Ishikawa (cell line): ENCODE results near the gene VWA8.

Experiments used
- CREB1 ChIP-seq: IDR thresholded peaks from 2 replicates; pipeline ENCODE4 v1.6.1; 2012; ENCODE audit warnings: low read depth
- EP300 ChIP-seq: IDR thresholded peaks from 2 replicates; pipeline ENCODE4 v1.6.1; 2012; ENCODE audit warnings: borderline replicate concordance
- FOXM1 ChIP-seq: IDR thresholded peaks from 2 replicates; pipeline ENCODE4 v1.6.1; 2012; ENCODE audit warnings: low read depth, borderline replicate concordance
- TAF1 ChIP-seq: IDR thresholded peaks from 2 replicates; pipeline ENCODE4 v1.6.1; 2012; ENCODE audit warnings: low read depth, mild to moderate bottlenecking
- ZBTB7A ChIP-seq: IDR thresholded peaks from 2 replicates; pipeline ENCODE4 v1.6.1; 2012; ENCODE audit warnings: low read depth
- TF ChIP-seq, protein P1 (sequence below): IDR thresholded peaks from 2 replicates; pipeline ENCODE4 v1.6.1; 2012
- TF ChIP-seq, protein P2 (sequence below): IDR thresholded peaks from 2 replicates; pipeline ENCODE4 v1.6.1; 2012; ENCODE audit warnings: low read depth, mild to moderate bottlenecking
- TF ChIP-seq, protein P3 (sequence below): IDR thresholded peaks from 2 replicates; pipeline ENCODE4 v1.6.1; 2012

DNA sequence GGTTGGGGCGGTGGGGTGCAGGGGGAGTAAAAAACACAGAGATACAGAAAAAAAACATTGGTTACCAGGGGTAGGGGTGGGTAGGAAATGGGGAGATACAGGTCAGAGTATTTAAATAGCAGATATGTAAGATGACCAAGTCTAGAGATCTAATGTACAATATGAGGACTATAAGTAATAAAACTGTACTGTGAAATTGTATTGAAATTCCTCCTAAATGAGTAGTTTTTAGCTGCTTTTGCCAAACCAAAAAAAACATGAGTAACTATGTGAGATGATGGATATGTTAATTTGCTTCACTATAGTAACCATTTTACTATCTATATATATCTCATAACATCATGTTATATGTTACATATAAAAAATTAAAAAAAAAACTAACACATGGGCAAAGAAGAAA lies 29.6 kb downstream of the VWA8 start:
- TF ChIP-seq, protein P1, sequence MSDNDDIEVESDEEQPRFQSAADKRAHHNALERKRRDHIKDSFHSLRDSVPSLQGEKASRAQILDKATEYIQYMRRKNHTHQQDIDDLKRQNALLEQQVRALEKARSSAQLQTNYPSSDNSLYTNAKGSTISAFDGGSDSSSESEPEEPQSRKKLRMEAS: no peak
- TF ChIP-seq CREB1 (no peak), EP300 (no peak), ZBTB7A (no peak), TAF1 (no peak), FOXM1 (no peak)
- TF ChIP-seq, protein P2, sequence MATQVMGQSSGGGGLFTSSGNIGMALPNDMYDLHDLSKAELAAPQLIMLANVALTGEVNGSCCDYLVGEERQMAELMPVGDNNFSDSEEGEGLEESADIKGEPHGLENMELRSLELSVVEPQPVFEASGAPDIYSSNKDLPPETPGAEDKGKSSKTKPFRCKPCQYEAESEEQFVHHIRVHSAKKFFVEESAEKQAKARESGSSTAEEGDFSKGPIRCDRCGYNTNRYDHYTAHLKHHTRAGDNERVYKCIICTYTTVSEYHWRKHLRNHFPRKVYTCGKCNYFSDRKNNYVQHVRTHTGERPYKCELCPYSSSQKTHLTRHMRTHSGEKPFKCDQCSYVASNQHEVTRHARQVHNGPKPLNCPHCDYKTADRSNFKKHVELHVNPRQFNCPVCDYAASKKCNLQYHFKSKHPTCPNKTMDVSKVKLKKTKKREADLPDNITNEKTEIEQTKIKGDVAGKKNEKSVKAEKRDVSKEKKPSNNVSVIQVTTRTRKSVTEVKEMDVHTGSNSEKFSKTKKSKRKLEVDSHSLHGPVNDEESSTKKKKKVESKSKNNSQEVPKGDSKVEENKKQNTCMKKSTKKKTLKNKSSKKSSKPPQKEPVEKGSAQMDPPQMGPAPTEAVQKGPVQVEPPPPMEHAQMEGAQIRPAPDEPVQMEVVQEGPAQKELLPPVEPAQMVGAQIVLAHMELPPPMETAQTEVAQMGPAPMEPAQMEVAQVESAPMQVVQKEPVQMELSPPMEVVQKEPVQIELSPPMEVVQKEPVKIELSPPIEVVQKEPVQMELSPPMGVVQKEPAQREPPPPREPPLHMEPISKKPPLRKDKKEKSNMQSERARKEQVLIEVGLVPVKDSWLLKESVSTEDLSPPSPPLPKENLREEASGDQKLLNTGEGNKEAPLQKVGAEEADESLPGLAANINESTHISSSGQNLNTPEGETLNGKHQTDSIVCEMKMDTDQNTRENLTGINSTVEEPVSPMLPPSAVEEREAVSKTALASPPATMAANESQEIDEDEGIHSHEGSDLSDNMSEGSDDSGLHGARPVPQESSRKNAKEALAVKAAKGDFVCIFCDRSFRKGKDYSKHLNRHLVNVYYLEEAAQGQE: no peak
- TF ChIP-seq, protein P3, sequence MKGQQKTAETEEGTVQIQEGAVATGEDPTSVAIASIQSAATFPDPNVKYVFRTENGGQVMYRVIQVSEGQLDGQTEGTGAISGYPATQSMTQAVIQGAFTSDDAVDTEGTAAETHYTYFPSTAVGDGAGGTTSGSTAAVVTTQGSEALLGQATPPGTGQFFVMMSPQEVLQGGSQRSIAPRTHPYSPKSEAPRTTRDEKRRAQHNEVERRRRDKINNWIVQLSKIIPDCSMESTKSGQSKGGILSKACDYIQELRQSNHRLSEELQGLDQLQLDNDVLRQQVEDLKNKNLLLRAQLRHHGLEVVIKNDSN: no peak
